Daoy (cell line): ENCODE results near the gene AFAP1L1. TPM values are rescaled to one million over a fixed set of nuclear protein-coding genes. Genes with fewer than 3 reads are reported as not detected.

Source experiments
- DNase-seq: peaks from one replicate; pipeline ENCODE4 v3.0.0-alpha.2; 2015; ENCODE audit warnings: low read depth
- total RNA-seq: library from RNA; depleted of rRNA; stranded (reverse); fragments of >200 nt; shearing (Covaris generic); gene quantifications from 2 replicates; pipeline ENCODE4 v1.2.3, GENCODE V29; 2014

AFAP1L1 gene
- total RNA-seq, 1 experiment from 2014 or later, result 11.7 TPM

DNA sequence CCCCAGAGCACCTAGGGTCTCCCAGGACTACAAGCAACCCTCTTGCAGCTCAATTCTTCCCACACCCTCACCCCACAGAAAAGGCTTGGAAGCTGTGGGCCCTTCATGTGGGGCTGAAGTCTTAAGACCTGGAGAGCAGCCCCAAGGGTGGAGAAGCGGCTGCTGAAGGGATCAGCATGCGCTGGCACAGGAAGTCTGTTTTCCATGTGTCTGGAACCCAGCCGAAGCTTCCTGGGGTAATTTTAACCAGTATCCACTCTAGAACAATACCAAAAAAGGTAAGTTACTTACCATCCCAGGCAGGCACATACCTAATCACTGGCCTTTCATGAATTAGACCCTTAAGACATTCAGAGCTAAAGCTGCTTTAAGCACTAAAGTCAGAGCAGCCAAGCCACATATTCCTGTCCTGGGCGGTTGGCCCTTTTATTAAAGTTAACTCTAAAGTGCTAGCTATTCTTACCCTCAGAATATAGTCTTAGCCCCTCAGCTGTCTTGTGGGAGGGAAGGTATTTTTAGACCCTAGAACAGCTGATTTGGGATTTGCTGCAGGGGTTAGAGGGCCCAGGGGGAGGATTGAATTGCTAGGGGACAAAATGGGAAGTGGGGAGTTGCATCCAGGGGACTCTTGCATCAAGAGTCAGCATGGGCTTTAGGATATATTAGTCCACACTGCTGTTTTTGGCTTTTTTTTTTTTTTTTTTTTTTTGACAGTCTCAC lies 100.6 kb downstream of the AFAP1L1 start:
- no peak for DNase-seq

DNA sequence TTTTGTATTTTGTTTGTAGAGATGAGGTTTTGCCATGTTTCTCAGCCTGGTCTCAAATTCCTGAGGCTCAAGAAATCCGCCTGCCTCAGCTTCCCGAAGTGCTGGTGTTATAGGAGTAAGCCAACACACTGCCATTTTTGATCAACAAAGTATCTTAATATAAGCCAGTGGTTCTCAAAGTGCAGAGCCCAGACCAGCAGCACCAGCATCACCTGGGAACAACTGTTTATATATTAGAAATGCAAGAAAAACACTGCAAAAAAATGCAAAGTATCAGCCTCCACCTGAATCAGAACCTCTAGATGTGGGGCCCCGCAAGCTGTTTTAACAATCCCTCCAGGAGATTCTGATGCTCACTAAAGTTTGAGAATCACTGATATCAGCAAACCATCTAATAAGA lies 101.3 kb downstream of the AFAP1L1 start:
- DNase-seq, result no peak

DNA sequence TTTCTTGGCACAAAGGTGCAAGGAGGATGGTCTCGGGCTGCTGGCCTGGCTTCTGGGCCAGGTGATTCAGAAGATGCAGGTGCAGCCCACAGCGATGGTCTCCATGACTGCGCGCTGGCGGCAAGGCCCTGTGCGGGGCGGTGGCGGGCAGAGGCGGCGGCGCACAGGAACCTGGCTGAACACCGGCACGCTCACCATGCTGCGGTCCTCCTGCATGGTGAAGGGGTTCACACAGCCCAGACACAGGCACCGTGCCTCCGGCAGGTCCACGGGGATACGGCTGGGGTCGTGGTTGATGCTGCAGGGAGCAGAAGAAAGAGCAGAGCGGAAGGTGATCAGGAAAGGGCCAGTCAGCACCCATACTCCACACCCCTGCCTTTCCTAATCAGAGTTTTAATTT lies 102.6 kb downstream of the AFAP1L1 start:
- no peak for DNase-seq

DNA sequence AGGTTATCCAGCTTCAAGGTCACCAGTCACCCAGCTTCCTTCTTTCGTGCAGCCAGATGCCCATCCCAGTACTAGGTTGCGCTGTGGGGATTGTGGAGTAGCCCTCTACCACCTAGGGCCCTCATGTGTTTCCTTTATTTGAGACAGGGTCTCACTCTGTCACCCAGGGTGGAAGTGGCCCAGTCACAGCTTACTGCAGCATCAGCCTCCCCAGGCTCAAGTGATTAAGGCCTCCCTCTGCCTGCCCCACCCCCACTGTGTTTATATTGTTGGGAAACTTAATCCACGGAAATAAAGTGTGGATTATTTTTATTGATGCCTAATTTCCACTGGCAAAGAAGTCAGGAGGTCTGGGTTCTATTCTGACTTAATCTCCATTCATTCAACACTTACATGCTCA lies 103.1 kb downstream of the AFAP1L1 start:
- DNase-seq, result no peak

DNA sequence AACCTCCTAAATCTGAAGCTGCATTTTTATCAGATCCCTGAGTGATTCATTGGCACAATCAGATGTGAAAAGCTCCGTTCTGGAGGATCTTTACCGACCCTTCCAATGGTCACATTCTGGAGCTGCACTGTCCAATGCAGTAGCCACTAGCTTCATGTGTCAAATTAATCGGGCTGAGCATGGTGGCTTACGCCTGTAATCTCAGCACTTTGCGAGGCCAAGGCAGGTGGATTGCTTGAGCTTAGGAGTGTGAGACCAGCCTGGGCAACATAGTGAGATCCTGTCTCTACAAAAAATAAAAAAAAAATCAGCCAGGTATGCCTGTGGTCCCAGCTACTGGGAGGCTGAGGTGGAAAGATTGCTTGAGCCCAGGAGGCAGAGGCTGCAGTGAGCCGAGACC lies 103.8 kb downstream of the AFAP1L1 start:
- DNase-seq, result no peak

DNA sequence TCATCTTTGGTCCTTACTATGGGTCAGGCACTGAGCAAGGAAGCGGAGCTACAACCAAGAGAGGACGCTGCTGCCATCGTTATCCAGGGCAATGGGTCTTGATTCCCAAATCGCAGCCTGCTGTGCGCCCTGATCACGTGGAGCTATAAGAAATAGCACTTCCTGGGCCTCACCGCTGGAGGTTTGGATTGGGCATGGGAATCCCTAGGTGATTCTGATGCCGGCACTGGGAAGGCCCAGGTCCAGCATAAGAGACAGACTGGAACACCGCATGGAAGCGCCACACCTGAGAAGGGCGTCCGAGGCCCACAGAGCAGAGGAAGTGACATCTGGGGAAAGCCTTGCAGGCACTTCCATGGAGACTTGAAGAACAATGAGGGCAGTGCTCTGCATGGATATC lies 104.4 kb downstream of the AFAP1L1 start:
- DNase-seq, result no peak

DNA sequence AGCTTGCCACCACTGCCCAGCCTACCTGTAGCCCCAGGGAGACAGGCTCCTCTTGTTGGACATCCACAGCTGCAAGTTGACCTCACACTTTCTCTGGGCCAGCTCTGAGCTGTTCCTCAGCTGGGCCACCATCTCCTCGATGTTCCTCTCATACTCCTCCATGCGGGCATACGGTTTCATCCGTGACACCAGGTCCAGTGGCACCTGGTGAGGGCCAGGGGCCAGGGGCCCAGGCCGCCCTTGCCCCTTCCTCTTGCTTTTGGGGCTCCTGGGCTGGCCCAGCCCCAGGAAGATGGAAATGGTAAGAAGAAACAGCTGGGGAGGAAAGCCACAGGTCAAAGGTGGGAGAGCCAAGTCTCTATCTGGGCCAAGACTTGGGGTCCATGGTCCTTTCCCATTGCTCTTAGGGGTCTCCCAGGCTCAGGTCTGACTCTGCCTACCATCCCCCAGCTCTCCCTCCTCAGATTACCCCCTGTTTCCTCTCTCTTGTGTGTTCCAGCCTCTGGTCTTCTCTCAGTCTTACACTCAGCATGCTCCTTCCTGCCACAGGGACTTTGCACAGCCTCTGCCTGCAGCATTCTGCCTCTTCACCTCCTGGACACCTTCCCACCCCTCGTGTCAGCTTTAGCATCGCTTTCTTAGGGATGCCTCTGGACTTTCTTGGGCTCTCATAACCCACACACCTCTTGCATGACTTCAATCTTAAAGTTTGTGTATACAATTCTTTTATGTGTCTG lies 105.2 kb downstream of the AFAP1L1 start:
- no peak for DNase-seq

DNA sequence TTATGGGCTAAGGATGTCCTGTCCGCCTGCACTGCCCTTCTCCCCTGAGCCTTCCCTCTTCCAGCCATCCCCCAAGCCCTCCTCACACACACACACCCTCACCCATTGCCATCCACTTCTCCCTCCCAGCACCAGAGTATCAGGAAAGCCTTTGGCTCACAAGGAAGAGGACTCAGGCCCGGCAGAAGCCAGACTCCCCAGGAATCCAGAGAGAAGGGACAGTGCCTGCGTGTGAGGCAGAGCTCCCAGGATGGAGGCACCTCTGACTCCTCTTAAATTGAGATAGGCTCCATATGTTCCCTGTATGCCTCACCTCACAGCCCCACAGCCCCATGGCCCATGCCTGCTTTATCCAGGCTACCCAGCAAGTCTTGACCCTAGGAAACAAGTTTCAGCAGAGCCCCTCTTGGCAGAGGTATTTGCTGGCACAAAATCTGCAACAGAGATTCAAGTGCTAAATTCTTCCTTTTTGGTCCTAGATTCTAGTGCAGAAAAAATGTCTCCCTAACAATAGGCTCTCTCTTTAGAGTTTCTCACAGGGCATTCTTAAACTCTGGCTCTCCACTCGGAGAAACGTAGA lies 106.7 kb downstream of the AFAP1L1 start:
- DNase-seq, result no peak

DNA sequence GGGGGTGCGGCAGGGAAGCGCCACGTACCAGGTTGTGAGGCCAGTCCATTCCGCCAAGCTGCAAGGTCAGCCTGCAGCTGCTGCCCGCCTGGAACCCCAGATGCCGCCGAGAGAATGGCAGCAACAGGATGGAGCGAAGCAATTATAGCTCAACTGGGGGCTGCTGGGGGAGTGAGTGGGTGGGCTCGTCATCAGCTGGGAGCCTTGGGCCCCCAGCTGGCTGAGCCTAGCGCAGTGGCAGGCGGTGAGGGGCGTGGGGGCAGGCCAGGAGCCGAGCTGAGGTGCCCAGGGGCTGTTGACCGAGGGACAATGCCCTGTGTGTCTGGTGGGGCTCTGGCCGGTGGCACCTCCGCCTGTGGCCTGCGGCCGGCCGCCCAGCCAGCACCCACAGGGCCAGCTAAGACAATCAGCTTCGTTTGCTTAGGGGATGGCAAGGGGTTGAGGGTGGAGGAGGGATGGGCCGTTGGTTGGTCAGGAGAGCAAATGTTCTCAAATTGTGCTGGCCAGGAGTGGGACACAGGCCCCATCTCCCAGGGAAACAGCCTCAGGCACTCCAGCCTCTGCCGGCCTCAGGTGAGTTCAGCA lies 107.6 kb downstream of the AFAP1L1 start, which contains the start of gene IL17B:
Gene IL17B (minus strand): TSS at position 116 of the 585 bp plus-strand sequence. CDS start 67 bp downstream, at position 49.
- no peak for DNase-seq

DNA sequence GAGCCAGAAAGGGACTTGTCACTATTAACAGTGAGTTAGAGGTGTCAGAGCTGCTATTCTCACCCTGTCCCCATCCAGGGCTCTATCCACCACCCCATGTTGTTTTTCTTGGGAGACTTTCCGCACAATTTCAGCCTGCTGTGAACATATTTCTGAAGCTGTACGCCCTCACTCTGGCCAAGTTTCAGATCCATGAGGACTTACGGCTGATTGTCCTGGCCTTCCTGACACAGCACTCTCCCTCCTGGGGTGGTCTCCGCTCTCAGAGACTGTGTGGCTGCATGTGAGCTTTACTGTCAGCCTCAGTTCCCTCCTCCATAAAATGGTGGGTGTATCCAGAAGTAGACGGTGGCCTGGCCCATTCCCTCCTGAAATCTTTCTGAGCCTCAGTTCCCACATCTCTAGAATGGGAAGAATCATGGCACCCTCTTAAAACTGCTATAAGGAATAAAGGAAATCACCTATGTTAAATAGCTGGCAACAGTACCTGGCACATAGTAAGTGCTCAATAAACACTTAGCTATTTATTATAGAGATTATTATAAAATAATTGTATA lies 108.2 kb downstream of the AFAP1L1 start:
- DNase-seq, result no peak

DNA sequence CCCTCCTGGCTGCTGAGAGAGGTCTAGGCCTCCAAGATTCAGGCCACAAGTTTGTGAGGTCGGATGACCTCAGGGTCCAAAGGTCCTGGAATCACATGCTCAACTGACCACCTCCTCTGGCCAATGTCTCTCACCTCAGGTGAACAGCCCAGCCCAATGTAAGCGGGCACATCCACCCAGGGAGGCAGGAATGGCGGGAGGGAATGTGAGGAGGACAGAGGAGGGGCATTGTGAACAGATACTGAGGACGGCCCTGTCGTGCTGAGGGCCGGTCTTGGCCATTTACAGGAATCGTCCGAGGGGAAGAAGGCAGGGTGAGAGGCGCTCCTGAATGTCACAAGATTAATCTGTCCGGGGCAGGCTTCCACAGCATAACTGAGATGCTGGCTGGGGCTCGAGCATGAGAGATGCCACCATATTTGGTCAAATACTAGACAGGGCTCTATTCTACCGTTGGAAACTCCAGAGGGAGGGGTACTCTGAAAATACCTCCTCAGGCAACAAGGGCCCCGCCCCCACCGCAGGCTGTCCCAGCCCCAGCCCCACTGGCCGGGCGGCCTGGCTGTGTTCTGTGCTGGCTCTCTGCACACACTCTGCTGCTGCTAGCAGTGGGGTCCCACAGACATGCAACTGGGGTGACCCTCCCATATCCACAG lies 108.9 kb downstream of the AFAP1L1 start:
- no peak for DNase-seq

DNA sequence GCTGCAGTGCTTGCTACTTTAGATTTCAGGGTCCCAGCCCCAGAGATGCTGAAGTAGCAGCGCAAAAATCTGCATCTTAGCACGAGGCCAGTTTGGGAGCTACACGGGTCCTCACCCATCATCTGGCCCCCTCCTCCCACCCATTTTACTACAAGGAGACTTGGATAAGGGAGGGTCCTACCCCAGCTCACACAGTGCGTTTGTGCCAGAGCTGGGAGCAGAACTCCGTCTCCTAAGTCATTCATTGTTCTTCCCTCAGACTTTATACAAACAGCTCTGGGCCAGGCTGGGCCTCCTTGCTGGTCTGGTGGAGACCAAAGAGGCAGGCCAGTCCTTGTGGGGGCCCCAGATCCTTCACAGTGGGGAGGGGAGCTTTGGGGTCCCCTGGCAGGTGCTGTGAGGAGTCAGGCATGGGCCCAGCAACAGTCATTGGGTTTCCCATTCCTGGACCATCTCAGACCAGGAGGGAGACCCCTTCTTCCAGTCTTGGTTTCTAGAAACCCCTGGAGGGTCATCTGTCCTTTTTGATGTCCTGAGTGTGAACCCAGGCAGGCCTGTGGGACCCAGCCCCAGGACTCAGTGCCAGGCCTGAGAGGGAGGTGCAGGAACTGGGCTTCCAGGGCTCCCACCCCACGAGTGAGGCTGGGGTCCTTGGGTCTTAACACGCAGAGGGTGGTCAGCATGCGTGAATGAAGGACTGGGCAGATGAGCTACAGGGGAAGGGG lies 109.8 kb downstream of the AFAP1L1 start:
- no peak for DNase-seq

DNA sequence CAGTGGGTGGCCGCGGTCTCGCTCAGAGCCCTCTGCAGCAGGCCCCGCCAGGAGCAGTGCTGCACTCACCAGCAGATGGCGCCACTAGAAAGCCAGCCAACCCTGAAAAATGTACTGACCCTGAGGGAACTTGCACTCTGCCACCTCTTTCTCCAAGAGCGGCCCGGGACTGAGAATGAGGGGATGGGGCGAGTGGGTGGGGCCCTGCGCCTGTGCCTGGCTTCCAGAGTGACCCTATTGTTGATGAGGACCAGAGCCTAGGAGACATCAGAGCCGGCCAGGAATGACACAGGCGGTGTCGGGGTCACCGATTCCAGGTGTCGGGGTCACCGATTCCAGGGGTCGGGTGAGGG lies 110.3 kb downstream of the AFAP1L1 start:
- peak; percentile 76 for DNase-seq

DNA sequence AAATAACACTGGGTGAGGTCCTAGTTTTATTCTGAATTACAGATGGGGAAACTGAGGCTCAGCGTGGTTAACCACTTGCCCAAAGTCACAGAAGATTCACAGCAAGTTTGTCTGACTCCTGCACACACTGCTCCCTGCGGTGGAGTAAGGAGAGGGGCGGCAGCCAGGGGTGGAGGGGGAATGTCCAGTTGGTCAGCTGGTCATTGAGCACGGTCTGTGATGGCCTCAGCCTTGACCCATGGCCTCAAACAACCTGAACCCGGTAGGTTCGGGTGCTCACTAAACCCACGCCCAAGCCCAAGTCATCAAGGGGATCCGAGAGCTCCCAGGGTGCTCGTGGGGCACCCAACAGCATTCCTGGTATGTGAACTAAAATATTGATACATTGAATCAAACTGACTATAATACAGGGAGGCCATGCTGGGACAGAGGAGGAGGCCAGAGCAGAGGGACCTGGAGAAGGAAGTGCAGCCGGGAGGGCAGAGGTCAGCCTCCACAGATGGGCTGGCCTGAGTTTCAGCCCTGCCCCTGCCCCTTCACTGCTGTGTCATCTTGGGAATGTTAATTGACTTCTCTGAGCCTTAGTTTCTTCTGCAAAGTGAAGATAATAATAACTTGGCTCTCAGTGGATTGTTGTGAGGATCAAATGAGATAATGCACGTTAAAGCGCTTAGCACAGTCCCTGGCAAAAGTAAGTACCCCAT lies 111.0 kb downstream of the AFAP1L1 start:
- DNase-seq, result no peak

DNA sequence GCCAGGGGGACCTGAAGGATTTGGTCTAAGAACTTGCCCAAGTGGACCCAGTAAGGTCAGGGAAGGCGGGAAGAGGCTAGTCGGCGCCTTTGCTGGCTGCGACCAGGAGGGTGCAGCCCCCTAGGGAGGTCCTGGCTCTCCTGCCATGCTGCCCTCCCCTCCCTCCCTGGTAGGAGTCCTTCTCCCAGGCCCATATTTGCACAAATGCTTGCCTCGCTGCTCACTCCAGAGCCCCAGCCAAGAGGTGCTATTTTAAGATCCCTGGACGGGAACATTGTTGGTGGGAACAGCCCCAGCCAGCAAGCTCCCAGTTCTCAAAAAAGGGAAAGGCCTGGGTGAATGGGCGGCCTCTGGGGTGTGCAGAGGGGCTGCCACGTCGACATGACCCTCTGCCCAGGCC lies 111.7 kb downstream of the AFAP1L1 start:
- DNase-seq, result no peak

DNA sequence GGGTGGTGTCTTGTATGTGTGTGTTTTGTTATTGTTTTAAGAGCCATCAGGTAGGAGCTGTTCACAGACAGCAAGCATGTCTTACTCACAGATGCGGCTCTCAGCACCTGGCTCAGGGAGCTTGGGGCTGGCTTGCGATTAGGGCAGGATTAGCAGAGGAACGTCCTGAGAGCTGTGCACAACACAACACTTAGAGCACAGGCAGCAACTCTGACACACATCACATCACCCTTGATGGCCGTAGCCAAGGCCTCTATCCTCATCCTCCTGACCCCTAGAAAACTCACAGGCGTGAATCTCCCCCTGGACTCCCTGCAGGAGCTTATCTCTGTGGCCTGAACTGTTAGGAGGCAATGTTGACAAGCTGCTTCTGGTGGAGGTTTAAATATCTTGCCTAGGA lies 114.5 kb downstream of the AFAP1L1 start:
- no peak for DNase-seq

DNA sequence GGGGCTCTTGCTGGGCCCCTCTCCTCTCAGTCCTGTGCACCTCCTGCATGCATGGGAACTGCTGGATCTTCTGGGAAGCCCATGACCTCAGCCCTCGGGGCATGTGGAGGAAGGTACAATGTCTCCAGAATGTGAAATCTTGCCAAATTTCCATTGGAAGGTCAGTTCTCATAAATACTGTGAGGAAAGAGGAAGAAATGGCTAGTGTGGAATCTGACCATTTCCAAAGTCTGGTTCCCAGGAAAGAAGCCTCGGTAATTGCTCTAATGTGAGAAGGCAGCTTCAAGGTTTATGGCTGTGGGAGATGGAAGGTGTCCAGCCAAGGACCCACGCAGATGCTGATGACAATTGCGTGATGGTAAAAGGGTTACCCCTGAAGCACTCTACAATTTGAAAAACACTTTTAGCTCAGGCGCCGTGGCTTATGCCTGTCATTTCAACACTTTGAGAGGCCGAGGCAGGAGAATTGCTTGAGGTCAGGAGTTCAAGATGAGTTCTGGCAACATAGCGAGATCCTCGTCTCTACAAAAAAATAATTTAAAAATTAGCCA lies 115.5 kb downstream of the AFAP1L1 start:
- DNase-seq, result no peak

DNA sequence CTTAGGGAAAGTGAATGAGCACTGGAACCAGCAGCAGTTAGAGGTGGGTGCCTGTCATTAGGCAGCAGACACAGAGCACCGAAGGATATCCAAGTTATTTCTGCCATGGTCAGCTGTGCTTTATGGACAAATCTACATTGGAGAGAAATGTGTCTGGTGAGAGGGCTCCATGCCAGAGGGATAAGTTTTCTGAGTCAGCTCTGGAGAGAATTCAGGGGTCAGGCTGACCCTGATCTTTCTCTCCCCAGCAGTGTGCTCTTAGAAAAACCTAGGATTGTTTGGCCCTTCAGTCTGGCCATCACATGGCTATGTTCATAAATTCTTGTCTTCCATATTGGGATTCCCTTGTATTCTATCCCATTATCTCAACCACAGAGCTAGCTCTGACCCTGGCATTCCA lies 116.3 kb downstream of the AFAP1L1 start:
- no peak for DNase-seq

DNA sequence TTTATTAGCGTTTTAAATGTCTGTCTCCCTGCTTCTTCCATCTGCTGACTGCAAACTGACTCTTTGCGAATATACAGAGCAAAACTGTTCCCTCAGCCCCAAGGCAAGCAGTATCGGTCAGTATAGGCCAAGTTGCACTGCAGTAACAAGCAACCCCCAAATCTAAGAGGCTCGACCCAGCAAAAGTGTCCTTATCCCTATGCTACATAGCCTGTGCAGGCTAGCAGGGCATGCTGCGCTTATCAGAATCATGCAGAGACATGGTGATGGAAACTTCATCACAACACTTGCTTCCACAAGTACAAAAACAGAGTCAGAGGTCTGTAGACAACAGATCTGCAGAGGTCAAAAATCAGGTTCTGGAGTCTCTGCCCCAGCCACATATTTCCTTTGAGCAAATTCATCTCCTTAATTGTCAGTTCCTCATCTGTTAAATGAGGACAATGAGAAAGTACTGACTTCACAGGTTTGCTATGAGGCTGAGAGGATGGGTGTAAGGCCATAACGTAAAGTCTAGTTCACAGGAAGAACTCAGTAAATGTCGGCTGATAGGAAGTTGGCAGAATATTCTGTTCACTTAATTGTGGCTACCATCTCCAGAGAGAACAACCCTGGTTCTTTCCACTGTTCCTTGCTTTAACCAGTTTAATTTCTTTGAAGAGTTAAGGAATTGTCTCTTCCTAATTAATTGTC lies 117.0 kb downstream of the AFAP1L1 start:
- DNase-seq, result no peak
